Breast epithelium (tissue), 3 donors: Measurements from ENCODE around the gene QSOX1.

Source experiments
- POLR2AphosphoS5 ChIP-seq, 3 donors: sonication (generic); formaldehyde crosslinking; IDR thresholded peaks; one replicate each; pipeline ENCODE4 v1.6.1; 2017; ENCODE audit warnings: antibody characterized with exemption in 3 of 3
- TF ChIP-seq, protein P1 (sequence below), 3 donors: fragments of 450-650 bp; IDR thresholded peaks; one replicate each; pipeline ENCODE4 v1.5.1; 2016 to 2017; ENCODE audit warnings: antibody characterized with exemption in 3 of 3, mild to moderate bottlenecking in 3 of 3, moderate library complexity in 3 of 3

DNA sequence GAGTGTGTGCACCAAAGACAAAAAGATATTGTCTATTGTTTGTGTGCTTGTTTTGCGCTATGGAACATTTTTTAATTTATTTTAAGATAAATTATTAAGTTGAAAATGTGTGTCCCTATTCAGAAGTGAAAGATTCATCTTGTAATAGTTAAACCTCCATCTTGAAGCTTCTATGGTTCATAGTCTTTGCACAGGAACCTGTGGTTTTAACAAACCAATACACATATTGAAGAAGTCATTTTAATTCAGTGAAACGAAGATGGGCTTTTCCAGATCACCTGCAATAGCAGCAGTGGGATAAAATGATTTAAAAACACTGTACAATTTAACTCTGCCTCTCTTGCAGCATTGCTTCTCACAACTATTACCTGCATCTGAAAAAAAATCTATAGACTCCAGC is 42.6 kb upstream of the QSOX1 start:
- TF ChIP-seq, protein P1, sequence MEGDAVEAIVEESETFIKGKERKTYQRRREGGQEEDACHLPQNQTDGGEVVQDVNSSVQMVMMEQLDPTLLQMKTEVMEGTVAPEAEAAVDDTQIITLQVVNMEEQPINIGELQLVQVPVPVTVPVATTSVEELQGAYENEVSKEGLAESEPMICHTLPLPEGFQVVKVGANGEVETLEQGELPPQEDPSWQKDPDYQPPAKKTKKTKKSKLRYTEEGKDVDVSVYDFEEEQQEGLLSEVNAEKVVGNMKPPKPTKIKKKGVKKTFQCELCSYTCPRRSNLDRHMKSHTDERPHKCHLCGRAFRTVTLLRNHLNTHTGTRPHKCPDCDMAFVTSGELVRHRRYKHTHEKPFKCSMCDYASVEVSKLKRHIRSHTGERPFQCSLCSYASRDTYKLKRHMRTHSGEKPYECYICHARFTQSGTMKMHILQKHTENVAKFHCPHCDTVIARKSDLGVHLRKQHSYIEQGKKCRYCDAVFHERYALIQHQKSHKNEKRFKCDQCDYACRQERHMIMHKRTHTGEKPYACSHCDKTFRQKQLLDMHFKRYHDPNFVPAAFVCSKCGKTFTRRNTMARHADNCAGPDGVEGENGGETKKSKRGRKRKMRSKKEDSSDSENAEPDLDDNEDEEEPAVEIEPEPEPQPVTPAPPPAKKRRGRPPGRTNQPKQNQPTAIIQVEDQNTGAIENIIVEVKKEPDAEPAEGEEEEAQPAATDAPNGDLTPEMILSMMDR (IDR thresholded peaks at IDR 0.05), result no peak
- TF ChIP-seq POLR2AphosphoS5 (IDR thresholded peaks at IDR 0.05), result no peak
